Lung (tissue), 12 donors: ENCODE measurements around the gene BRD3OS. TPM values are rescaled to one million over a fixed set of nuclear protein-coding genes. Genes with fewer than 3 reads are reported as not detected.

Source experiments
- ATAC-seq: fragments of 200-7000 bp; cut with Tn5 transposase; one replicate; pipeline ENCODE4 v1.9.1; 2020; ENCODE audit warnings: moderate number of reproducible peaks; ENCODE audit not compliant: insufficient read depth, low FRiP score
- DNase-seq, 3 donors: peaks; one replicate each; pipeline ENCODE4 v3.0.0-alpha.2; 2013 to 2017
- H3K27ac ChIP-seq, 2 donors: one replicate each; pipeline ENCODE4 v1.5.1; 2013; ENCODE audit warnings: mild to moderate bottlenecking in 2 of 2, moderate library complexity in 2 of 2, control low read depth in 1 of 2, inconsistent platforms in 1 of 2, low read depth in 1 of 2, low read length in 1 of 2
- H3K27me3 ChIP-seq, 3 donors: one replicate each; pipeline ENCODE4 v1.5.1; 2013; ENCODE audit warnings: low read length in 2 of 3; ENCODE audit not compliant: control insufficient read depth in 3 of 3, insufficient read depth in 3 of 3
- H3K36me3 ChIP-seq, 4 donors: one replicate each; pipeline ENCODE4 v1.5.1; 2013; ENCODE audit warnings: low read length in 4 of 4, mild to moderate bottlenecking in 1 of 4, moderate library complexity in 1 of 4; ENCODE audit not compliant: control insufficient read depth in 4 of 4, insufficient read depth in 4 of 4
- H3K4me1 ChIP-seq, 5 donors: one replicate each; pipeline ENCODE4 v1.5.1; 2013; ENCODE audit warnings: low read length in 5 of 5, mild to moderate bottlenecking in 2 of 5, moderate library complexity in 1 of 5; ENCODE audit not compliant: control insufficient read depth in 5 of 5, insufficient read depth in 5 of 5
- H3K4me3 ChIP-seq: one replicate; pipeline ENCODE4 v1.5.1; 2013; ENCODE audit warnings: mild to moderate bottlenecking, control low read depth, moderate library complexity
- H3K9ac ChIP-seq, 2 donors: one replicate each; pipeline ENCODE4 v1.5.1; 2013; ENCODE audit warnings: low read length in 2 of 2, control low read depth in 1 of 2; ENCODE audit not compliant: insufficient read depth in 1 of 2
- H3K9me3 ChIP-seq, 4 donors: one replicate each; pipeline ENCODE4 v1.5.1; 2013; ENCODE audit warnings: low read length in 3 of 4, mild to moderate bottlenecking in 1 of 4, moderate library complexity in 1 of 4; ENCODE audit not compliant: control insufficient read depth in 4 of 4, insufficient read depth in 3 of 4
- CTCF ChIP-seq: IDR thresholded peaks from 2 replicates; pipeline ENCODE4 v1.5.1; 2012; ENCODE audit warnings: mild to moderate bottlenecking; ENCODE audit errors: control extremely low read depth, extremely low read depth
- WGBS, 2 donors: extraction: QIAGEN DNeasy Blood & Tissue Kit; methylation state at CpG; one replicate each; pipeline ENCODE4 v1.1.7; 2013; 5-methylcytosine and 5-hydroxymethylcytosine counted together
- polyA plus RNA-seq, 2 donors: library from polyadenylated mRNA; stranded (reverse); fragments of 200-250 nt; gene quantifications; one replicate each; pipeline ENCODE4 v1.2.1, GENCODE V29; 2013
- total RNA-seq, 2 donors: library from RNA; depleted of rRNA in 1 of 2; stranded (reverse); fragments of >200 nt in 1 of 2; gene quantifications; one replicate each; pipeline ENCODE4 v1.2.1, GENCODE V29; 2014 to 2021
- donor health status: control.
- donor health status: control.
- donor health status: Bipolar disorder and iron deficiency.
- donor health status: healthy.
- donor health status: DM: yes; HTN: yes; CAD: no.

BRD3OS gene
- total and polyA plus RNA-seq, 4 donors = 7.1 to 20.7 (median 14.9) TPM

GRCh38 chr9:134058716-134059115 lies 33.4 kb downstream of the BRD3OS start:
- peaks cover 0 to 1% (median 0%) of the 10 kb centered on the region in 4 donors for H3K36me3 ChIP-seq
- WGBS, 2 donors = 76 to 87% methylated on average over 7 of the region's 7 CpGs
- ATAC-seq (no peak), DNase-seq (no peak)
- TF ChIP-seq CTCF = no peak
- peaks cover 6 to 56% (median 26%) of the 10 kb centered on the region in 5 donors for H3K4me1 ChIP-seq
- no peak overlapping the region for H3K9ac ChIP-seq
- no peak overlapping the region for H3K27ac ChIP-seq
- H3K27me3 ChIP-seq = no peaks in the 10 kb centered on the region
- no peaks in the 10 kb centered on the region for H3K9me3 ChIP-seq
- no peak overlapping the region for H3K4me3 ChIP-seq

GRCh38 chr9:134059188-134059641 lies 33.9 kb downstream of the BRD3OS start:
- peaks cover 6 to 56% (median 26%) of the 10 kb centered on the region in 5 donors for H3K4me1 ChIP-seq
- H3K27ac ChIP-seq = no peak overlapping the region
- H3K27me3 ChIP-seq = no peaks in the 10 kb centered on the region
- H3K36me3 ChIP-seq = no peaks in the 10 kb centered on the region
- no peak overlapping the region for H3K4me3 ChIP-seq
- no peak for ATAC-seq
- no peak for TF ChIP-seq CTCF
- H3K9ac ChIP-seq = no peak overlapping the region
- DNase-seq = no peak
- H3K9me3 ChIP-seq = no peaks in the 10 kb centered on the region
- 78 to 83% methylated on average over 16 of the region's 16 CpGs for WGBS, 2 donors

GRCh38 chr9:134059661-134060395 lies 34.5 kb downstream of the BRD3OS start:
- Histone ChIP-seq H3K27ac (no peak overlapping the region), H3K27me3 (no peaks in the 10 kb centered on the region), H3K9me3 (no peaks in the 10 kb centered on the region), H3K36me3 (no peaks in the 10 kb centered on the region), H3K4me1 (peaks cover 6 to 56% (median 26%) of the 10 kb centered on the region in 5 donors), H3K4me3 (no peak overlapping the region), H3K9ac (no peak overlapping the region)
- TF ChIP-seq CTCF = no peak
- peak in 1 of 3 donors; percentile 14 for DNase-seq
- no peak for ATAC-seq
- 58 to 71% methylated on average over 17 of the region's 17 CpGs for WGBS, 2 donors
